GM18858 (cell line): ENCODE data around the gene KDM6B.

Experiments
- ATAC-seq: cut with Tn5 transposase; IDR thresholded peaks from one replicate; pipeline ENCODE4 v1.9.1; 2021; ENCODE audit not compliant: unreplicated experiment

The KDM6B gene

GRCh38 chr17:7818746-7819645 lies 15.0 kb upstream of the KDM6B start:
- no peak for ATAC-seq

GRCh38 chr17:7820231-7820630 lies 13.8 kb upstream of the KDM6B start:
- no peak for ATAC-seq

- ATAC-seq: no peak
Observed at GRCh38 chr17:7822126-7822525, 11.9 kb upstream of the KDM6B start.

- no peak for ATAC-seq
Observed at GRCh38 chr17:7823581-7824001, 10.4 kb upstream of the KDM6B start.

- ATAC-seq: no peak
Observed at GRCh38 chr17:7824021-7824924, 9.7 kb upstream of the KDM6B start.

- no peak for ATAC-seq
Observed at GRCh38 chr17:7825206-7825990, 8.6 kb upstream of the KDM6B start.

GRCh38 chr17:7830616-7831015 lies 3.4 kb upstream of the KDM6B start:
- no peak for ATAC-seq

GRCh38 chr17:7831233-7831632 lies 2.8 kb upstream of the KDM6B start:
- no peak for ATAC-seq

GRCh38 chr17:7832431-7832830 lies 1.6 kb upstream of the KDM6B start:
- no peak for ATAC-seq

GRCh38 chr17:7833011-7833794 lies 814 bp upstream of the KDM6B start:
- no peak for ATAC-seq

GRCh38 chr17:7834542-7834956 lies 532 bp downstream of the KDM6B start:
- ATAC-seq: no peak

GRCh38 chr17:7834957-7835813 lies 1.2 kb downstream of the KDM6B start:
- ATAC-seq: peak; percentile 35

- ATAC-seq: peak; percentile 5
Observed at GRCh38 chr17:7835814-7836595, 2.0 kb downstream of the KDM6B start.

GRCh38 chr17:7836596-7837407 lies 2.8 kb downstream of the KDM6B start:
- no peak for ATAC-seq

- no peak for ATAC-seq
Observed at GRCh38 chr17:7837408-7838088, 3.5 kb downstream of the KDM6B start.

- no peak for ATAC-seq
Observed at GRCh38 chr17:7838090-7839075, 4.4 kb downstream of the KDM6B start.
